PC-3 (cell line): ENCODE results near the gene ALDH3B2. TPM values are rescaled to one million over a fixed set of nuclear protein-coding genes. Genes with fewer than 3 reads are reported as not detected.
"Not testable (repeated sequence)": the region's sequence is repeated elsewhere in the genome, so short reads cannot be mapped to it uniquely, and the experiment has no call there.

Experiments used
- ATAC-seq: fragments of 200-7000 bp; cut with Tn5 transposase; 2 replicates; pipeline ENCODE4 v1.9.1; 2020; ENCODE audit warnings: mild to moderate bottlenecking, moderate library complexity
- BruUV-seq: library from RNA; stranded (reverse); fragments of 400-500 nt; replicated peaks from 2 replicates; lab custom pipeline; 2021; lab: Mats Ljungman, UMichigan
- CTCF ChIA-PET: fragments of 300-600 bp; sonication (Branson Sonifier 250); formaldehyde crosslinking; loops from one replicate; lab custom pipeline; 2022; ENCODE audit warnings: antibody characterized with exemption; lab: Charles Lee
- POLR2A ChIA-PET: fragments of 300-600 bp; sonication (Branson Sonifier 250); formaldehyde crosslinking; loops from one replicate; lab custom pipeline; 2022; ENCODE audit warnings: antibody characterized with exemption; ENCODE audit not compliant: unreplicated experiment; lab: Charles Lee
- DNase-seq: peaks from one replicate; pipeline ENCODE4 v3.0.0-alpha.2; 2015
- H2AFZ ChIP-seq: fragments of 300-600 bp; sonication (generic); 2 replicates; pipeline ENCODE4 v1.6.0; 2016; ENCODE audit warnings: antibody characterized with exemption, low read length
- H3F3A ChIP-seq: fragments of 300-600 bp; sonication (generic); one replicate; pipeline ENCODE4 v1.6.0; 2017; ENCODE audit warnings: antibody characterized with exemption, low read length, control low read depth, mild to moderate bottlenecking; ENCODE audit not compliant: unreplicated experiment
- H3K27ac ChIP-seq: fragments of 300-600 bp; sonication (generic); 2 replicates; pipeline ENCODE4 v1.5.1; 2016; ENCODE audit warnings: mild to moderate bottlenecking, low read length
- H3K27me3 ChIP-seq: fragments of 300-600 bp; sonication (generic); 2 replicates; pipeline ENCODE4 v1.6.1; 2016; ENCODE audit warnings: low read length, mixed read lengths
- H3K36me3 ChIP-seq: fragments of 300-600 bp; sonication (generic); 2 replicates; pipeline ENCODE4 v1.6.1; 2016; ENCODE audit warnings: low read depth, mixed run types, low read length, mixed read lengths
- H3K4me1 ChIP-seq: fragments of 300-600 bp; sonication (generic); 2 replicates; pipeline ENCODE4 v1.5.1; 2016; ENCODE audit warnings: low read length; ENCODE audit not compliant: insufficient read depth
- H3K4me2 ChIP-seq: fragments of 300-600 bp; sonication (generic); 2 replicates; pipeline ENCODE4 v1.6.0; 2016; ENCODE audit warnings: low read length
- H3K4me3 ChIP-seq: fragments of 300-600 bp; sonication (generic); 2 replicates; pipeline ENCODE4 v1.5.1; 2016; ENCODE audit warnings: mild to moderate bottlenecking, low read length, mixed read lengths
- H3K79me2 ChIP-seq: fragments of 300-600 bp; sonication (generic); 2 replicates; pipeline ENCODE4 v1.6.1; 2017; ENCODE audit warnings: low read length, mixed read lengths
- H3K9ac ChIP-seq: fragments of 300-600 bp; sonication (generic); 2 replicates; pipeline ENCODE4 v1.6.0; 2016; ENCODE audit warnings: mild to moderate bottlenecking, low read length
- H3K9me2 ChIP-seq: fragments of 300-600 bp; sonication (generic); replicated peaks from 2 replicates; pipeline ENCODE4 v1.6.1; 2016; ENCODE audit warnings: mixed run types, low read length, mixed read lengths
- H3K9me3 ChIP-seq: fragments of 300-600 bp; sonication (generic); 2 replicates; pipeline ENCODE4 v1.6.1; 2016; ENCODE audit warnings: low read length, mixed read lengths
- H4K20me1 ChIP-seq: fragments of 300-600 bp; sonication (generic); 2 replicates; pipeline ENCODE4 v1.6.1; 2016; ENCODE audit warnings: low read length, mixed read lengths
- EZH2 ChIP-seq: fragments of 300-600 bp; sonication (generic); IDR thresholded peaks from one replicate; pipeline ENCODE4 v1.6.1; 2017; ENCODE audit warnings: antibody characterized with exemption, mild to moderate bottlenecking, low read length; ENCODE audit not compliant: unreplicated experiment
- EZH2phosphoT487 ChIP-seq: fragments of 300-600 bp; sonication (generic); IDR thresholded peaks from 2 replicates; pipeline ENCODE4 v1.6.1; 2018; ENCODE audit warnings: mild to moderate bottlenecking, antibody characterized with exemption, low read length, borderline replicate concordance
- intact Hi-C: fragments of 100-400 bp; cut with micrococcal nuclease; formaldehyde crosslinking; loops from 2 replicates; pipeline ENCODE4 v1.9.0; 2023
- total RNA-seq: library from RNA; depleted of rRNA; stranded (reverse); fragments of >200 nt; gene quantifications from 2 replicates; pipeline ENCODE4 v1.2.3, GENCODE V29; 2014
- TF ChIP-seq, protein P1 (sequence below): fragments of 300-600 bp; sonication (generic); conservative IDR thresholded peaks from 2 replicates; pipeline ENCODE4 v1.5.1; 2017; ENCODE audit warnings: antibody characterized with exemption, low read depth, mild to moderate bottlenecking, low read length

Gene ALDH3B2
- total RNA-seq, 1 experiment from 2014 or later, result not detected

DNA sequence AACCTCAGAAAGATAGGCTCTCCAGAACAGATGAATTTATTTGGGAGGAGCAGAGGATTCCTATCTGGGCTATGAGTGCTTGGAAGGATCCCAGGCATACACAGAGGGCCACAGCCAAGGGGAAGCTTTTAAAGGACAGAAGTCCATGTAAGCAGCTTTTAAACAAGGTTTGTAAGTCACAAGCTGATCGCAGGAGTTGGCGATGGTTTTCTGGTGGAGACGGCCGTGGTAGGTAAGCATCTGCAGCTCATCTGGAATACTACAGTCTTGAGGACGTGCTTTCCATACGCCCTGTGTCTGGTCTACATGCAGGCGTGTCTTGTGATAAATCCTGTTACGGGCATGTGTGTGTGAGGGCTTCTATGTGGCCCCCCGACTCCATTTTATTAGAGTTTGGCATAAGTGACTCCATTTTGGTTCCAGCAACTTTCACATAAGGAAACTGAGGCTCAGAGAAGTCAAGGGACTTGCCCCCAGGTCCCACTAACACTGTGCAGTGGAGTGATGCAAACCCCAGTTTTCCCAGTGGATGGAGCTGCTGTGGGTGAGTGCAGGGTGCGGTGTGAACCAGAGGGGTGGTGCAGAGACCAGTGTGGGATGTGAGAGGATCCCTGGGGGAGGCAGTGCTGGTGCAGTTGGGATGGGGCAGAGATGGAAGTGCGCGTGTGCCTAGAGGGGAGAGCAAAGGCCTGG is 12.1 kb downstream of the ALDH3B2 start:
- no peak overlapping the region for H3K27ac ChIP-seq
- intact Hi-C loops, result no loop called here
- ATAC-seq (no peak), DNase-seq (no peak)
- H3K79me2 ChIP-seq, result no peaks in the 10 kb centered on the region
- H3K9me2 ChIP-seq, result no peaks in the 10 kb centered on the region
- ChIA-PET CTCF (no interaction called here), POLR2A (no interaction called here)
- H3F3A ChIP-seq, result peaks cover 2% of the 10 kb centered on the region
- no peak overlapping the region for H3K9ac ChIP-seq
- no peaks in the 10 kb centered on the region for H3K27me3 ChIP-seq
- TF ChIP-seq EZH2 (no peak), EZH2phosphoT487 (no peak)
- TF ChIP-seq, protein P1, sequence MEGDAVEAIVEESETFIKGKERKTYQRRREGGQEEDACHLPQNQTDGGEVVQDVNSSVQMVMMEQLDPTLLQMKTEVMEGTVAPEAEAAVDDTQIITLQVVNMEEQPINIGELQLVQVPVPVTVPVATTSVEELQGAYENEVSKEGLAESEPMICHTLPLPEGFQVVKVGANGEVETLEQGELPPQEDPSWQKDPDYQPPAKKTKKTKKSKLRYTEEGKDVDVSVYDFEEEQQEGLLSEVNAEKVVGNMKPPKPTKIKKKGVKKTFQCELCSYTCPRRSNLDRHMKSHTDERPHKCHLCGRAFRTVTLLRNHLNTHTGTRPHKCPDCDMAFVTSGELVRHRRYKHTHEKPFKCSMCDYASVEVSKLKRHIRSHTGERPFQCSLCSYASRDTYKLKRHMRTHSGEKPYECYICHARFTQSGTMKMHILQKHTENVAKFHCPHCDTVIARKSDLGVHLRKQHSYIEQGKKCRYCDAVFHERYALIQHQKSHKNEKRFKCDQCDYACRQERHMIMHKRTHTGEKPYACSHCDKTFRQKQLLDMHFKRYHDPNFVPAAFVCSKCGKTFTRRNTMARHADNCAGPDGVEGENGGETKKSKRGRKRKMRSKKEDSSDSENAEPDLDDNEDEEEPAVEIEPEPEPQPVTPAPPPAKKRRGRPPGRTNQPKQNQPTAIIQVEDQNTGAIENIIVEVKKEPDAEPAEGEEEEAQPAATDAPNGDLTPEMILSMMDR, result no peak
- no peak overlapping the region for H2AFZ ChIP-seq
- peaks cover 8% of the 10 kb centered on the region for H3K4me1 ChIP-seq
- no peak overlapping the region for H3K4me2 ChIP-seq
- H4K20me1 ChIP-seq, result no peaks in the 10 kb centered on the region
- H3K4me3 ChIP-seq, result no peak overlapping the region
- no peaks in the 10 kb centered on the region for H3K36me3 ChIP-seq
- BruUV-seq, result no TSS peak
- H3K9me3 ChIP-seq, result no peaks in the 10 kb centered on the region

DNA sequence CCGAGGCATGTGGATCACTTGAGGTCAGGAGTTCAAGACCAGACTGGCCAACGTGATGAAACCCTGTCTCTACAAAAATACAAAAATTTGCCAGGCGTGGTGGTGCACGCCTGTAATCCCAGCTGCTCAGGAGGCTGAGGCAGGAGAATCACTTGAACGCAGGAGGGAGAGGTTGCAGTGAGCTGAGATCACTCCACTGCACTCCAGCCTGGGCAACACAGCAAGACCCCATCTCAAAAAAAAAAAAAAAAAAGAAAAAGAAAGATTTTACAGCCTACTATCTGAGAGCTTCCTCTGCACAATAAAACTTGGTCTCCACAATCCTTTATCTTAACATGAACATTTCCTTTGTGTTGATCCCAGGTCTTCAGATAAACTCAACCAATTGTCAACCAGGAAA is 13.7 kb downstream of the ALDH3B2 start:
- H3K9me2 ChIP-seq, ATAC-seq, H3K9me3 ChIP-seq, H3K27me3 ChIP-seq, H3K79me2 ChIP-seq, H3K27ac ChIP-seq, H2AFZ ChIP-seq, H3K36me3 ChIP-seq, H3K9ac ChIP-seq, POLR2A ChIA-PET, CTCF ChIA-PET, DNase-seq, H3F3A ChIP-seq, H3K4me3 ChIP-seq, H4K20me1 ChIP-seq, intact Hi-C loops, BruUV-seq, H3K4me2 ChIP-seq: not testable (repeated sequence)
- peaks cover 17% of the 10 kb centered on the region for H3K4me1 ChIP-seq

DNA sequence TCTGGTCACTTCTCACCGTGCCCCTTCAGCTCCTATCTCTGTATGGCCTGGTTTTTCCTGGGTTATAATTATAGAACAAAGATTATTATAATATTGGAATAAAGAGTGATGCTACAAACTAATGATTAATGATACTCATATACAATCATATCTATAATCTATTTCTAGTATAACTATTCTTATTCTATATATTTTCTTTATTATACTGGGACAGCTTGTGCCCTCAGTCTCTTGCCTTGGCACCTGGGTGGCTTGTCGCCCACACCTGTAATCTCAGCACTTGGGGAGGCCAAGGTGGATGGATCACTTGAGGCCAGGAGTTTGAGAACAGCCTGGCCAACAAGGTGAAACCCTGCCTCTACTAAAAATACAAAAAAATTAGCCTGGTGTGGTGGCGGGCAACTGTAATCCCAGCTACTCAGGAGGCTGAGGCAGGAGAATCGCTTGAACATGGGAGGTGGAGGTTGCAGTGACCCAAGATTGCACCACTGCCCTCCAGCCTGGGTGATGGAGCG is 14.7 kb downstream of the ALDH3B2 start:
- ChIA-PET CTCF (interaction anchor here (0.5 to 3.4 kb wide), 2 partner anchors 12 to 30 kb away, joined by 4 to 32 read pairs; partner anchors contain the start of gene NUDT8), POLR2A (interaction anchor here (0.6 kb wide), 2 partner anchors 8 to 24 kb away, joined by 3 to 4 read pairs; no protein-coding TSS in a partner anchor)
- not testable (repeated sequence) for H3K79me2 ChIP-seq, H2AFZ ChIP-seq, H3K9me2 ChIP-seq, H4K20me1 ChIP-seq, H3K27me3 ChIP-seq, H3K9ac ChIP-seq, H3K9me3 ChIP-seq, H3K27ac ChIP-seq, DNase-seq, ATAC-seq, H3K36me3 ChIP-seq, BruUV-seq, H3F3A ChIP-seq, H3K4me2 ChIP-seq, H3K4me3 ChIP-seq
- intact Hi-C loops, result loop anchor here (1.0 to 5.0 kb wide), 2 partner anchors 29 to 87 kb away; no protein-coding TSS in a partner anchor
- H3K4me1 ChIP-seq, result peaks cover 17% of the 10 kb centered on the region
